Heart right ventricle (tissue), 16 donors: ENCODE results near the gene SEMA3A. TPM values are rescaled to one million over a fixed set of nuclear protein-coding genes. Genes with fewer than 3 reads are reported as not detected.

Source experiments
- ATAC-seq, 8 donors: fragments of 200-7000 bp; cut with Tn5 transposase; one replicate each; pipeline ENCODE4 v1.9.1; 2020; ENCODE audit warnings: mild to moderate bottlenecking in 8 of 8, moderate library complexity in 8 of 8, moderate number of reproducible peaks in 1 of 8
- DNase-seq, 2 donors: peaks; one replicate each; pipeline ENCODE4 v3.0.0-alpha.2; 2020
- H3K27ac ChIP-seq, 10 donors: fragments of 200-600 bp; sonication (generic) in 2 of 10; one replicate each; pipeline versions ENCODE4 v1.5.0 to v1.8.0; 2020 to 2022; ENCODE audit warnings: mild to moderate bottlenecking in 3 of 10
- H3K27me3 ChIP-seq, 7 donors: fragments of 200-600 bp; one replicate each; pipeline ENCODE4 v1.8.0; 2021 to 2022; ENCODE audit warnings: mild to moderate bottlenecking in 2 of 7
- H3K36me3 ChIP-seq, 9 donors: fragments of 200-600 bp; sonication (generic) in 1 of 9; one replicate each; pipeline versions ENCODE4 v1.5.0 to v1.8.0; 2020 to 2022; ENCODE audit warnings: mild to moderate bottlenecking in 2 of 9
- H3K4me1 ChIP-seq, 9 donors: fragments of 200-600 bp; sonication (generic) in 1 of 9; one replicate each; pipeline versions ENCODE4 v1.5.0 to v1.8.0; 2020 to 2022; ENCODE audit warnings: mild to moderate bottlenecking in 4 of 9
- H3K4me3 ChIP-seq, 10 donors: fragments of 200-600 bp; sonication (generic) in 2 of 10; one replicate each; pipeline versions ENCODE4 v1.5.0 to v1.8.0; 2020 to 2022; ENCODE audit warnings: mild to moderate bottlenecking in 7 of 10, moderate library complexity in 2 of 10
- H3K9me3 ChIP-seq, 11 donors: fragments of 200-600 bp in 10 of 11; sonication (generic) in 2 of 11; one replicate each; pipeline versions ENCODE4 v1.5.0 to v1.8.0; 2013 to 2022; ENCODE audit warnings: mild to moderate bottlenecking in 2 of 11, control low read depth in 1 of 11, moderate library complexity in 1 of 11
- CTCF ChIP-seq, 9 donors: fragments of 200-600 bp; sonication (generic) in 2 of 9; IDR thresholded peaks; one replicate each; pipeline versions ENCODE4 v1.5.0 to v1.8.0; 2021 to 2022; ENCODE audit warnings: antibody characterized with exemption in 9 of 9, mild to moderate bottlenecking in 5 of 9, moderate library complexity in 1 of 9
- WGBS, 2 donors: extraction: QIAGEN DNeasy Blood & Tissue Kit; methylation state at CpG; one replicate each; pipeline ENCODE4 v1.1.7; 2013; ENCODE audit warnings: inconsistent platforms in 1 of 2; 5-methylcytosine and 5-hydroxymethylcytosine counted together
- intact Hi-C, 10 donors: fragments of 100-400 bp; cut with DNase I; formaldehyde crosslinking; loops; one replicate each; pipeline versions ENCODE4 v1.11.1 to v1.14.2; 2022
- polyA plus RNA-seq, 2 donors: library from polyadenylated mRNA; stranded (reverse); fragments of 200-250 nt; gene quantifications; one replicate each; pipeline ENCODE4 v1.2.3, GENCODE V29; 2013
- total RNA-seq, 10 donors: library from RNA; stranded (reverse); fragmentation: NEBNext Ultra II Directional in 3 of 10; extraction: Animal tissue kit (Norgen Biotek cat#: 25700) in 3 of 10; gene quantifications; one replicate each; pipeline versions ENCODE4 v1.2.1 to v1.2.4, GENCODE V29; 2021 to 2023
- donor health status: Arrhythmogenic right ventricular cardiomyopathy.
- donor health status: ischemic (EF 13 %, LVEDD 7.1; RV severe dilation, severe dysfunction).
- donor health status: healthy with polysubstance abuse.
- donor health status: DM: no; HTN: yes; CAD: no.
- donor health status: DM: no; HTN: no; CAD: no.
- donor health status: ischemic (EF 25% LVEDD 6.9; RV normal size, moderate dysfunction).
- donor health status: ischemic (EF 25% LVEDD 5.7; RV mildly dilated, moderate dysfunction).
- donor health status: healthy.
- donor health status: DM: yes; HTN: yes; CAD: no.
- donor health status: Ischemic cardiomyopathy.
- donor health status: ischemic (EF 35%, LVEDD 5.7; RV mildly dilated, moderate dysfunction).
- donor health status: nonischemic (EF 11% LVEDD 7.7; RV severe dilation, severe dysfunction).
- donor health status: DM: yes; HTN: yes; CAD: no.
- donor health status: PGD.
- donor health status: ischemic (EF 29% LVEDD 5.4; RV normal size, mild dysfunction).
- donor health status: nonischemic (EF 23%, LVEDD 6.1; RV moderate dilation, normal function).

Gene SEMA3A
- total and polyA plus RNA-seq, 12 donors: 0.19 to 5.3 (median 1.5) TPM

DNA sequence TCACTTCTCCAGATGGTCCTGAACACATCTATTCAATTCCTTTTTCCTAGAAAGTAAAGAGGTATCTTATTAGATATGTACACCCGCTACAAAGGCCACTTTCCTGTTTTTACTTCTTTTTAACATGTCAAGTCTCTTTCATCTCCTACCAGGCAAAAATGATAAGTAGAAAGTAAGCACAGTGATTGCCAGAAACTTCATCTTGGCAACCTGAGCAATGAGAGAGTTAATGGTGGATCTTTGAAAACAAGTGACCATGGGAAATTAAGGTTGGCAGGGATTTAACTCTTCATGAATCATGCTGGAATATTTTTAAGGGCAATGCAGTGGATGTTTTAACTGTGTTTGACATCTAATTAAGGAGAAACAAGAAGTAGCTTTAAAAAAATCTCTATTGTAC lies 2.7 kb downstream of the SEMA3A start:
- intact Hi-C loops: loop anchor here in 2 of 10 donors (10.0 kb wide), 1 partner anchor 833 kb away; no protein-coding TSS in a partner anchor
- TF ChIP-seq CTCF (IDR thresholded peaks at IDR 0.05): no peak
- Histone ChIP-seq H3K4me3 (peak overlapping the region in 3 of 10 donors; percentile 2 to 57 (median 5)), H3K9me3 (no peaks in the 10 kb centered on the region), H3K27ac (no peak overlapping the region), H3K36me3 (no peaks in the 10 kb centered on the region), H3K4me1 (peaks cover 0 to 13% (median 0%) of the 10 kb centered on the region in 9 donors), H3K27me3 (no peaks in the 10 kb centered on the region)
- whole genome bisulfite sequencing, 2 donors: 40 to 68% methylated on average over 1 of the region's 1 CpG
- DNase-seq (no peak), ATAC-seq (no peak)

DNA sequence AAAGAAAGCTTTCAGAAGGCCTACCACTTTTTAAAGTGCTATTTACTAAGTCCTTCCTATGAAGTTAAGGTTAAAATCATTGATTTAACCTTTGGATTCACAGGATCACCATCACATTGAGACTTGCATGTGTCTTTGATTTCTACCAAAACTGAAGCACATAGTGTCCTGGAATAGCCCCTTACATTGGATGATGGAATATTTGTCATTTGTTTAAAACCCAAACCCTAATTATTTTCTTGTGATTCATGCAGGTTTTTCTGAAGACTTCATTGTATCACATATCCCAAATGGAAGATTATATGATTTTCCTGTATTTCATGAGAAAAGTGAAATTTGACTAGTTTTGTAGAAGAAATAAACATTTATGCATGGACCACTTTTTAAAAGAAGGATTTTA lies 3.3 kb downstream of the SEMA3A start:
- Histone ChIP-seq H3K4me1 (peaks cover 0 to 13% (median 0%) of the 10 kb centered on the region in 9 donors), H3K9me3 (no peaks in the 10 kb centered on the region), H3K27me3 (no peaks in the 10 kb centered on the region), H3K4me3 (peak overlapping the region in 1 of 10 donors; percentile 57), H3K27ac (no peak overlapping the region), H3K36me3 (no peaks in the 10 kb centered on the region)
- intact Hi-C loops: loop anchor here in 2 of 10 donors (10.0 kb wide), 1 partner anchor 834 kb away; no protein-coding TSS in a partner anchor
- TF ChIP-seq CTCF (IDR thresholded peaks at IDR 0.05): no peak
- DNase-seq: no peak
- no peak for ATAC-seq

DNA sequence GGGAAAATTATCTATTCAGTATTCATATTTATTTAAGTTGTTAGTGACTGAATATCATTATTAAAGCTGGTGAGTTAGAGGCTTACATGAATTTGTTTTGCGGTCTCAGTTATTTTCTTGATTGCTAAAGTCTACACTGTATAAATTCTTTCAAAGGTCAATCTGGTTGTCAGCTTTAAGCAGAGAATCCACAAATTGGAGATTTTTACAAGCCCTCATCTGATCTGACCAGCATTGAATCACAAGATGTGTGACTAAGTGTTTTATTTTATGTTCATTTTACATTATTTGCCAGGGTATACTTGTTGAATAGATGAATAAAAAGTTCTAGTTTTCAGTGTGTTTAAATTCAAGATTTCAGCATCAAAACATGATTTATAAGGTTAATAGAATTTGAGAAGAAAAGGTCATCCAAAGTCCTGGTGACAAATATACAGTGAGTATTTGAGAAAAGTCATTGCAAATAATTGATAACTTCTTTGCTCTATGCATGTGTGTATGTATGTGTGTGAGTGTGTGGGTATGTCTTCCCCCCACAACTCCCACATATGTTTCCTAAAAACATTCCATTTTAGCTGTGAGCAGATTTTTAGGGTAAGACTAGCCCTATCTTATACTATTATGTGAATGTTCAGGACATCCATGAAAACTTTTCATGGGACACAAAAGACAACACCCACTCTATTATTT lies 4.4 kb downstream of the SEMA3A start:
- H3K4me3 ChIP-seq: no peak overlapping the region
- H3K27me3 ChIP-seq: no peaks in the 10 kb centered on the region
- no peaks in the 10 kb centered on the region for H3K36me3 ChIP-seq
- DNase-seq (no peak), ATAC-seq (no peak)
- no peaks in the 10 kb centered on the region for H3K9me3 ChIP-seq
- TF ChIP-seq CTCF (IDR thresholded peaks at IDR 0.05): no peak
- intact Hi-C loops: loop anchor here in 2 of 10 donors (10.0 kb wide), 1 partner anchor 835 kb away; no protein-coding TSS in a partner anchor
- peaks cover 0 to 7% (median 0%) of the 10 kb centered on the region in 9 donors for H3K4me1 ChIP-seq
- no peak overlapping the region for H3K27ac ChIP-seq
- 91 to 97% methylated on average over 1 of the region's 1 CpG for WGBS, 2 donors

DNA sequence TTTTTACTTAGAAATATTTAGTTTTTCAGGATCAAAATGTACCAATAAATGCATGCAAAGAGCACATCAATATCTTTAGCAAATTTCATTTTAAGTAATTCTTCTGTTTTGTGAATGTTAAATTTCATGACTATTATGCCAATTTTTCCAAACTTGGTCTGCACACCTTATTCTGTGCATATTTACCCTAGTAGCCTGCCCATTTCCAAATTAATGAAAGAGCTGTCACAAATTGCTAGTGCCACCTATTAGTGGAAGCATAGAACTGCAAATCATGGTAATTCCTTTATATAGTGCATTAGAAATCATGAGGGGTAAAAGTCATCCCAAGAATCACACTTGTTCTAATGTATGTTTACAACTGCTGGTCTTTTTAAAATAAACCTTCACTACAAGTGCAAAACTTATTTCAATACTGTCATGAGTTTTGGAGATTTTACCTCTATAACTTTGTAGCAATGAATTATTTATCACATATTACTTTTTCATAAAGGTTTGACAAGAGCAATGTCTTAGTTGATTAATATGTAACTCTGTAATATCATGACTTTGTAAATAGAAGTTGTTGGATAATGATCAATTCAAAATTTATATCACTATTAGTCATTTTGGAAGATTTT lies 5.7 kb downstream of the SEMA3A start:
- H3K36me3 ChIP-seq: no peaks in the 10 kb centered on the region
- H3K27me3 ChIP-seq: no peaks in the 10 kb centered on the region
- ATAC-seq (no peak), DNase-seq (no peak)
- intact Hi-C loops: loop anchor here in 8 of 10 donors (1.0 to 10.0 kb wide), 6 partner anchors 184 to 214 kb away; no protein-coding TSS in a partner anchor
- TF ChIP-seq CTCF (IDR thresholded peaks at IDR 0.05): peak in 7 of 9 donors; percentile 28 to 63 (median 49)
- no peaks in the 10 kb centered on the region for H3K9me3 ChIP-seq
- H3K4me1 ChIP-seq: no peaks in the 10 kb centered on the region
- no peak overlapping the region for H3K4me3 ChIP-seq
- no peak overlapping the region for H3K27ac ChIP-seq
